GM19452 (cell line): ENCODE measurements around the gene SCYGR6.
"Not testable (repeated sequence)": the region's sequence is repeated elsewhere in the genome, so short reads cannot be mapped to it uniquely, and the experiment has no call there.

Experiments
- ATAC-seq: cut with Tn5 transposase; IDR thresholded peaks from one replicate; pipeline ENCODE4 v1.9.1; 2021; ENCODE audit not compliant: unreplicated experiment

The SCYGR6 gene, protein sequence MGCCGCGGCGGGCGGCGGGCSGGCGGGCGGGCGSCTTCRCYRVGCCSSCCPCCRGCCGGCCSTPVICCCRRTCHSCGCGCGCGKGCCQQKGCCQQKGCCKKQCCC

DNA sequence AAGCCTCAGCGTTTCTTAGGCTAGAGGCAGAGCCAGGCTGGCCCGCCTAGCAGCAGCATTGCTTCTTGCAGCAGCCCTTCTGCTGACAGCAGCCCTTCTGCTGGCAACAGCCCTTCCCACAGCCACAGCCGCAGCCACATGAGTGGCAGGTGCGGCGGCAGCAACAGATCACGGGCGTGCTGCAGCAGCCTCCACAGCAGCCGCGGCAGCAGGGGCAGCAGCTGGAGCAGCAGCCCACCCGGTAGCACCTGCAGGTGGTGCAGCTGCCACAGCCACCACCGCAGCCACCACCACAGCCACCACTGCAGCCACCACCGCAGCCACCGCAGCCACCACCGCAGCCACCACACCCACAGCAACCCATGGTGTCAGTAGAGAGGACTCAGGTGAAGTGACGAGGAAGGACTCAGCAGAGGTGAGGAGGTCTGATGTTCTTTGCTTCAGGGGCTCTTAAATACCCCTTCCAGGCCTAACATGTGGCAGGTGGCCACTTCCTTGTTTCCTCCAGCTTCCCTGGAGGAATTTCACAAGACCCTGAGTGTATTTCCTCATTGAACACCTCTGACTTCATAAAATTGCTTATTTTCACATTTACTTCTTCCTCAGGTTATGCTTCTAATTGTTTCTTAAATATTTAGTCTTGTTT is at the start of gene SCYGR6:
Gene SCYGR6, minus strand, starts transcription at position 364 of the 646 bp plus-strand sequence. Its CDS starts 0 bp downstream, at position 364.
- ATAC-seq = no peak

DNA sequence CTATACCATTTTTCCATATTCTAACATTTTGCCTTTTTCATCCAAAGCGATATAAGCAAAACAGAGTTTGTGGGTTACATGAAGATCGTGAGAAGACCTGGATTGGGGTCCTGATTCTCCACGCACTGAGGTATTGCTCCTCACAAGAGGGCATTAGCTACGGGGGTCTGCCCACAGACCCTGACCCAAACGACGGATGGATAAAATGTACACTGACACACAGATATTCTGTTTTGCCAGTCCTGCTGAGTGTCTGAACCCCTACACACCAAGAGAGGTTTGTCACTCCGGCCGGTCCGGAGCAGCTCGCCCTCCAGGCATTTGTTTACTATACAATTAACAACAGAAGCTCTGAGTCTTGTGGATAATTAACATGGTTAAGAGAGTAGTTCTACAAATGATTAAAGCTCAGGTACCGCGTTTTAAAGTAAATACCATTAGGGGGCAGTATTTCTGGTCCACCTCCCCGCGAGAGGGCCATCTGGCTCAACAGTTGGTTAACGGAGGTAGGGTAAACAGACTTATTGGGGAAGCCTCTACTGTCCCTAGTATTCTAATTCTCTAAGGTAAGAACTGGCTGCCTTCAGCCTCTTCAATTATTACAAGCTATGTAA is 49.6 kb upstream of the SCYGR6 start:
- ATAC-seq = no peak

DNA sequence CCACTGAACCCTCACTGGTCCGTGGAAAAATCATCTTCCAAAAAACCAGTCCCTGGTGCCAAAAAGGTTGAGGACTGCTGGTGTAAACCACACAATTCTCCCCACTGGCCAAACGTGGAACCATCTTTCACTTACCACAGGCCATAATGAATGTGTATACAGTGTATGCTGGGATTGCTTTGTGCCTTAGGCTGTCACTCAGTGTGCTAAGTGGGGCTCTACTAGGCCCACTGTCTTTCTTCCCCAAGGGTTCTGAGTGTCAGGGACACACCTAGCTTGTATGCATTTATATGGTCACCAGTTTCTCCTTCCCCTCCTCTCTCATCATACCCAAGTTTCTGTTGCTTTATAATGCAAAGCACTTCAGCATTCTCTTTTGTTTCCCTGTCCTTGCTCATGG is 48.4 kb upstream of the SCYGR6 start:
- no peak for ATAC-seq

DNA sequence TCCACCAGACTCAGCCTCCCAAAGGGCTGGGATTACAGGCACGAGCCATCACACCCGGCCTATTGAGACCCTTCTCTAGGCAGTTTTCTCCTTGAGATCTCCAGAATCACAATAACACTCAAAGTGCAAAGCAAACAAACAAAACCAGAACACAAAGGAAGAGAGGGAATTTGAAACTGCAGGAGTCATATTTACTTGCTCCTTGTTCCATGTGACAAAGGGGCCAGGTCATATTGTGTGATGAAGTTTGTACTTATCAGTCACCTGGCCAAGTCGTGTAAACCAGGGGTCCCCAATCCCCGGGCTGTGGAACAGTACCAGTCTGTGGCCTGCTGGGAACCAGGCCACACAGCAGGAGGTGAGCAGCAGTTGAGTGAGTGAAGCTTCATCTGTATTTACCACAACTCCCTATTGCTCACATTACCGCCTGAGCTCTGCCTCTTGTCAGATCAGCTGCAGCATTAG is 47.7 kb upstream of the SCYGR6 start:
- no peak for ATAC-seq

DNA sequence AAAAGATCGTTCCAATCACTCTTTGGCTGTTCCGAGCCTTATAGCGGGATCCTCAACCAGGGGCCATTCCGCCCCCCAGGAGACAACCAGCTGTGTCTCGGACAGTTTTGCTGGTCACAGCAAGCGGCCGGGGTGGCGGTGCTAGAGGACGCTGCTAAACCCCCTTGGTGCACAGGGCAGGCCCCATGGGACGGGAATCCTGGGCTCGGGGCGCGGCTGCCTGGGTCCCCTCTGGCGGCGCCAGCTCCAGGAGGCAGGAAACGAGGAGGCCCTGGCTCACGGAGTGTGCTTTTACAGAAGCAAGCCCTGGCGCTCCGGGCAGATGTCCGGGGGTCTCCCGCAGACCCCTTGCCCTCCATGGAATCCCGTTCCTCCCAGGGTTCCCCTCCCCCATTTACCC is 43.3 kb upstream of the SCYGR6 start:
- ATAC-seq = no peak

DNA sequence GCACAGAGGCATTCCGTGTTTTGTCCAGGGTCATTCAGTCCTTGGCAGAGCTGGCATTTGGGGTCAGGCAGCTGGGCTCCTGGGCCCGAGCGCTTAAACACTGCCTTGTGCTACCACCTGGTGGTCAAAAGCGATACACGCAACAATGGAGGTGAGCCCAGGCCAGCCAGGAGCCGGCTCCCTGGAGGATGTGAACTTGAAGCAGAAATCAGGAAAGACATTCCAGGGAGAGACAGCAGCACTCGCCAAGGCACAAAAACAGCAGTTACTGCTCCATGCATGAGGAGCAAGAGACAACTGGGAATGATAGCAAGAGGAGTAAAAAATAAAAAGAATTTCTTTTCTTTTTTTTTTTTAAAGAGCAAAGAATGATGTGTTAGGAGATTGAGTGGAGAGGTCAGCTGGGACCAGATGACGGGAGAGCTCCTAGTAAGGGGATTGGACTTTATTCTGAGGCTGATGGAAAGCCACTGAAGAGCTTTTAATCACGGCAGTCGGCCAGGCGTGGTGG is 41.9 kb upstream of the SCYGR6 start:
- ATAC-seq = peak; percentile 98

DNA sequence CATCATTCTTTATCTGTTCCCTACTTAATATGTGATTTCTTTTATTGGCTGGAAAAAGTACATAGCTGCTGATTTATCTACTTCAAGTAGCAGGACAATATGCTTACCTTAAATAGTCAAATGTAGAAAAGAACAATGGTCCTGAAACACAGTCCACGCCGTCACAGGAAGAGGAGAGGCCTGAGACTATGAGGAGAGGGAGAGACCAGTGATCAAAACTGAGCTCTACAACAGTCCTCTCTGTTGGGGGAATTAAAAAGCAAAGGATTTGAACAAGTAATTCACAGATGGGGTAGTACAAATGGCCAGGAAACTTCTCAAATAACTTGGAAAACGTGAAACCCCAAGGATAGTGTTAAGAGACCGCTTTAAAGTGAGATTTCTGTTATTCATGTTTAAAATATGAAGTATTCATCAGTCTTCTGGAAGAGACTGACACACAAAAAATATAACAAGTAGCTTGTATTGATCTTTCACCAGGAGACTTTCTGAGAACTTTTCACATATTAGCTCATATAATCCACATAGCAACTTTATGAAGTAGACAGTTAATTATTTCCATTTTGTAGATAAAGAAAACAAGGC is 41.3 kb upstream of the SCYGR6 start:
- peak; percentile 10 for ATAC-seq

DNA sequence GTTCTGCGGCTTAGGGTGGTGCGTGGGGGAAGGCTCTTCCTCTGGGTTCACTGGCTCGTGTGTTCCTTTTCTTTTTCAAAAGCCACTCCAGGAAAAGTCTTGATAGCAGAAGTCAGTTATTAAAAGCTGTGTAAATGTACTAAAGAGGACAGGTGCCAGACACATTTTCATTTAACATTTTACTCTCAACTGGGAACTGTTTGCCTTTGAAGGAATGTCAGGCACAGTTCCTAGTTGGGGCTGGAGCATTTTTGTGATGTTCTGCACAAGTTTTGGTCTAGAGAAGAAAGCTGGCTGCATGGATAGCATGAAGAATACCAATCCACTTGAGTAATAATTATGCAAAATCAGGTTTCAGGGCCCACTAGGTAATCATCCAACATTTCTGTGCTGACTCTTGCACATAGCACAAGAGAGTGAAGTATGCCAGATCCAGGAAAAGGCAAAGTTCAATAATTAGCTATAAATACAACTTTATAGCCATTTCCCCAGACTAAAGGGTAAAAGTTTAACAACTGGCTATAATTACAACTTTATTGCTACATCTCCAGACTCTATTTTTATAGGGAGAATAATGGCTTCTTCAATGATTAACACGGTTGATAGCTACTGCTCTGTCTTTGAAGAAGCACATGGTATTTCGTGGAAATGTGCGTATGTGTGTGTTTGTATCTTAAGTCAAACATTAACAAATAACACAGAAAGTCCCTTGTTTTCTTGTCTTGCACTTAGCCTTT is 37.4 kb upstream of the SCYGR6 start:
- no peak for ATAC-seq

DNA sequence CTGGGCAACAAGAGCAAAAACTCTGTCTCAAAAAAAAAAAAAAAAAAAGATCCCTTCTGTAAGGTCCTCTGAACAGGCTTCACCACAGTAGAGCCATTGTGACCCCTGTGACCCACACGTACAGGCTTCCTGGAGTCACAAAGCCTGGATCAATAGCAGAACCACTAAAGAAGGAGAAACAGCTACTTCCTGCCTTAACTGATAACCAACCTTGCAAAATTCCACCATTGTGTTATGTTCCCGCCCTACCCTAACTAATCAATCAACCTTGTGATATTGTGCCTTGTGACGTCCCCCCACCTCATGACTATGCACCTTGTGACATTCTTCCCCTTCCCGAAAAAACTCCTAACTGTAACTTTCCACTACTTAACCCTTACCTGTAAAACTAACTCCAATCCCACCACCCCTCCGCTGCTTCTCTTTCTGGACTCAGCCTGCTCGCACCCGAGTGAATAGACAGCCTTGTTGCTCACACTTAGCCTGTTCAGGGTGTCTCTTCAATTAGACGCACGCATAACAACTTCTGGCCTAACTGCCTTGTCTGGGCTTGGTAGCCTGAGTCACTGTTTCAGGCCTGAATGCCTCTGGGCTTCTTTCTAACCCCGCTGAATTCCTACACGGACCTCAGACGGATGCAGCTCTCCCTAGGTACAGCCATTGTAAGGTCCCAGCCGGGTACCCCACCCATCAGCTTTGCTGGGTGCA is 35.0 kb upstream of the SCYGR6 start:
- no peak for ATAC-seq

DNA sequence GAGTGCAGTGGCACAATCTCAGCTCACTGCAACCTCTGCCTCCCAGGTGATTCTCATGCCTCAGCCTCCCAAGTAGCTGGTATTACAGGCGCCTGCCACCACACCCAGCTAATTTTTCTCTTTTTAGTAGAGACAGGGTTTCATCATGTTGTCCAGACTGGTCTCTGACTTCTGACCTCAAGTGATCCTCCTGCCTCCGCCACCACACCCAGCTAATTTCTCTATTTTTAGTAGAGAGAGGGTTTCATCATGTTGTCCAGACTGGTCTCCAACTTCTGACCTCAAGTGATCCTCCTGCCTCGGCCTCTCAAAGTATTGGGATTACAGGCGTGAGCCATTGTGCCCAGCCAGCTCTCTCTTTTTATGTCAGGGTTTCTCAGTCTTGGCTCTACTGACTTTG is 31.7 kb upstream of the SCYGR6 start:
- ATAC-seq = not testable (repeated sequence)

DNA sequence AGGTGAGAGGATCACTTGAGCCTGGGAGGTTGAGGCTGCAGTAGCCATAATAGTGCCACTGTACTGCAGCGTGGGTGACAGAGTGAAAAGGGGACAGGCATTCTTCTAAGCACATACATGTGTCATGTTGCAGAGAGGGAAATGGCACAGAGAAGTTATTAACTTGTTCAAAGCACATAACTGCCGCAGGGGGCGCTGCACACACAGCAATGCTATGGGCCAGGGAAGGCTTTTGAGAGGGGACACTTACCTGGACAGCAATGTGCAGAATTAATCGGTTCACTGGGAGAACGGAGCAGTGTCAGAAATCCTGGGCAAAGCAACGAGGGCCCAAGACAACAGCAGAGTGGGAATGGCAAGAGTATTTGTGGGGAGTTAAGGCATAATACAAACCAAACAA is 23.5 kb upstream of the SCYGR6 start:
- ATAC-seq = no peak

DNA sequence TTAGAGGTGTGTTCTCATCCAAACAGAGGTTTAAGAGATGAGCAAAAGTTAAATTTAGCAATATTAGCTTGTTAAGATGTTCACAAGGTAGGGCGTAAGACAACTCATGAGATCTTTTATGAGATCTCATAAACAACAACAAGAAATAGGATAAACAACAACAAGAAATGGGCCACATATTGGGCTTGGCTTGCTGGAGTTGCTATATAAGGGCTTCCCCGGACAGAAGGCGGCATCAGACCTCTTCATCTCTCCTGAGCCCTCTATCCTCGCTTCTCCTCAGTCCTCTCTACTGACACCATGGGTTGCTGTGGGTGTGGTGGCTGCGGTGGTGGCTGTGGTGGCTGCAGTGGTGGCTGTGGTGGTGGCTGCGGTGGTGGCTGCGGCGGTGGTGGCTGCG is 21.0 kb upstream of the SCYGR6 start, which contains the start of gene SCYGR8:
Gene SCYGR8, plus strand, starts transcription at position 301 of the 400 bp plus-strand sequence. Its CDS starts 0 bp downstream, at position 301.
- no peak for ATAC-seq

DNA sequence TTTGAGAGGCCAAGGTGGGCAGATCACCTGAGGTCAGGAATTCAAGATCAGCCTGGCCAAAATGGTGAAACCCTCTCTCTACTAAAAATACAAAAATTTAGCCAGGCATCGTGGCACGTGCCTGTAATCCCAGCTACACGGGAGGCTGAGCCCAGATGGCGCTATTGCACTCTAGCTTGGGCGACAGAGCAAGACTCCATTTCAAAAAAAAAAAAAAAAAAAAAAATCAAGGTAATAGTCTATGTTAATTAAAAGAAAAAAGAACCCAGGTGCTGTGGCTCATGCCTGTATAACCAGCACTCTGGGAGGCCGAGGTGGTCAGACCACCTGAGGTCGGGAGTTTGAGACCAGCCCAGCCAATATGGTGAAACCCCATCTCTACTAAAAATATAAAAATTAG is 16.1 kb upstream of the SCYGR6 start:
- ATAC-seq = not testable (repeated sequence)

DNA sequence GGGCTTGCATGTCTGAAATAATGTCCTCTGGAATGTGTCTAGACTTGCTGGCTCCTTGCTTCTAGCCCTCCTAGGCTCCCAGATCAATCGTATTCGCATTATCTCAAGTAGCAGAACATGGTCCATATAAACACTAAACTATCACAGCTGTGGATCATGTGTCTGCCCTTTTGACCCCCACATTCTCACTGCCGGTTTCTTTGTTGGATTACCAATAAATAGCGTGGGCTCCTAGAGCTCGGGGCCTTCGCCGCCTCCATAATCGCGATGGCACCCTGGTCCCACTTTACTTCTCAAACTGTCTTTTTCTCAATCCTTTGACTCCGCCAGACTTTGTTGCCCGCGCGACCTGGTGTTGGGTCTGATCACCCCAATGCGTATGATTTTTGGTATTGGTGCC is 14.8 kb upstream of the SCYGR6 start:
- ATAC-seq = no peak

DNA sequence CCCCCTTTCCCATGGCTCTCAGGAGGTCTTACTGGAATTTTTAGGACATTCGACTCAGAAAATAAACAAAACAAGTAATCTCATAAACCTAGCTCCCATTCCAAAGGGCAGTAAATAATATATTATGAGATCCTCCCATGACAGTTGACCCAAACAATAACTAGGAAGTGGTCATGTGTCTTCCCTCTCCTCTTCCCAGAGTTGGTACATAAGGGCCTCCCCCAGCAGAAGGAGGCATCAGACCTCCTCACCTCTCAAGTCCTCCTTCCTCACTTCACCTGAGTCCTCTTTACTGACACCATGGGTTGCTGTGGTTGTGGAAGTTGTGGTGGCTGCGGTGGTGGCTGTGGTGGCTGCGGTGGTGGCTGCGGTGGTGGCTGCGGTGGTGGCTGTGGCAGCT is 3.5 kb upstream of the SCYGR6 start, which contains the start of gene SCYGR7:
Gene SCYGR7, plus strand, starts transcription at position 301 of the 400 bp plus-strand sequence. Its CDS starts 0 bp downstream, at position 301.
- ATAC-seq = no peak

DNA sequence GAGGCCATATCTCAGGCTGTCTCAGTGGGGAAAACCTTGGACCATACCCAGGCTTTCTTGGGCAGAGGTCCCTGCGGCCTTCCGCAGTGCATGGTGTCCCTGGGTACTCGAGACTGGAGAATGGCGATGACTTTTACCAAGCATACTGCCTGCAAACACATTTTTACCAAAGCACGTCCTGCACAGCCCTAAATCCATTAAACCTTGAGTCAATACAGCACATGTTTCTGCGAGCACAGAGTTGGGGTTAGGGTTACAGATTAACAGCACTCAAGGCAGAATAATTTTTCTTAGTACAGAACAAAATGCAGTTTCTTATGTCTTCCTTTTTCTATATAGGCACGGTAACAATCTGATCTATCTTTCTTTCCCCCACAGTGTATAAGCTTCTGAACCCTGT is 1.7 kb downstream of the SCYGR6 start:
- ATAC-seq = not testable (repeated sequence)

DNA sequence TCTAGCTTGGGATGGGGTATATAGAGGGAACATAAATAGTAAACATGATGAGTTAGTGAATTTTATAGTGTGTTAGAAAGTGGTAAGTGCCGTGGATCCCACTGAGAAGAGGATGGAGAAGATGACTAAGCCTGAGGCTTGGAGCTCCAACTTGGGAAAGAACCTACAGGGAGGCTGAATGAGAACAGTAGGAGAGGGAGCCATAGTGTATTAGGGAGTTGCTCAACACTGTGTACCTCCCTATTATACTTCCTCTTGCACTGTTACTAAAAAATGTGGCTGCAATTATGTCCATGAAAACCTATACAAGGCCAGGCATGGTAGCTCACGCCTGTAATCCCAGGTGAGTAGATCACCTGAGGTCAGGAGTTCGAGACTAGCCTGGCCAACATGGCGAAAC is 3.9 kb downstream of the SCYGR6 start:
- no peak for ATAC-seq

DNA sequence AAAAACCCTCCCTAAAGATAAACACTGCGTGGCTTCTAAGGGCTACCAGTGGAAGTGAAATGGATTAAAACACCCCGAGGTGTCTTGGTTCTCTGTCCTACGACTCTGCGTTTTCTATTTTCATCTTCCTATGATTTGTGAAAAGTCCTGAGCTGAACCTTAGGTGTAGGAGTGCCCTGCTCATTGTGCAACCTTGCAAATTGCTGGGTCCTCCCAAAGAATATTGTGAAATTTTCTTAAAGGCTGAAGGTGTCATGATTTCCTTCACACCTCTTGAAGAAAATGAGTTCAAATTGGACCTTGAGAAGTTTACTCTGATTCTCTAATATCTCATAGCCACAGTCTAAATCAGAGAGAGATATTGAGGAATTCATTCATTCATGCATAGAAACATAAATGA is 4.9 kb downstream of the SCYGR6 start:
- no peak for ATAC-seq

DNA sequence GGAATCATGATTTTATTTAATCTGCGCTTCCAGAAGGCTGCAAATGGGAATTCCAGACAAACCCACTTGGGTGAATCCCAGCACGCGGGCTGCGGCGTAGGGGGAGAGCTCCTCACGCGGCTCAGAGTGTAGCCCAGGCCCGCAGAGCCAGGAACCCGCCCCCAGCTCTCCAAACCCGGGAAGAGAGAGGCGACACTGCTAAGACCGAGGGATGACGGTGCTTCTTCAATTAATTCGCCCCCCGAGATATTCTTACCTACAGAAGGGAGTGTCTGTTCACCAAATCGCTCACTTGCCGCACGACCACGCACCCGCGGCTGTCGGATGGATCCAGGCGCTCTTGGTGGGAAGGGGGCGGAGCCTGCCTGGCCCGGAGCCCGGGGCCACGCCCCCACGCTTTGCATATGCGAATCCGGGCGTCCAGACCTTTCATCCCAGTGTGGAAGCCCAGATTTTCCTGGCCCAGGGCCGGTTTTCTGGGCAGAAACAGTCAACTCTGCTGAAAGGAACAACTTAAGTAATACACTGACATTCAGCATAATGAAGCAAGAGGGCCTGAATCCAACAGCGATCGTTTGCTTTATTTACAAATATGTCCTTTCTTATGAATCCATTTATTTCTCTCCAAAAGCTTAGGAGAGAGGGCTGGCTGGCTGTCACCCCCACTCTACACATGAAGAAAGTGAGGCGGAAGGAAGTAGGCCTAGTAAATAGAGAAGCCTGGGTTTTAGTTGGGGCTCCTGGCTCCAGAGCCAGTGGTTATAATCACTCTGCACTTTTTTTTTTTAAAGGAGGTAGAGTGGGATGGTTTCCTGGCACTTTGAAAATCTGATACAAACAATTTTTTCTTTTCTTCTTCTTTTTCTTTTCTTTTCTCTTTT is 6.6 kb downstream of the SCYGR6 start, which contains the start of gene SLC19A3:
Gene SLC19A3, minus strand, starts transcription at position 342 of the 881 bp plus-strand sequence. CDS start 15,710 bp downstream, outside the sequence.
- no peak for ATAC-seq
